IMR-90 (cell line): ENCODE measurements around the gene RBM23. TPM values are rescaled to one million over a fixed set of nuclear protein-coding genes. Genes with fewer than 3 reads are reported as not detected.

ENCODE experiments used
- ATAC-seq: fragments of 200-7000 bp; cut with Tn5 transposase; 2 replicates; pipeline ENCODE4 v1.9.1; 2020; ENCODE audit warnings: low read depth, mild to moderate bottlenecking, moderate library complexity
- BruUV-seq: library from RNA; stranded (reverse); fragments of 400-500 nt; replicated peaks from 2 replicates; lab custom pipeline; 2021; lab: Mats Ljungman, UMichigan
- CTCF ChIA-PET: fragments of 300-600 bp; formaldehyde crosslinking; extraction: SDS; loops from one replicate; lab custom pipeline; 2021; ENCODE audit warnings: antibody characterized with exemption; lab: Yijun Ruan, JAX
- POLR2A ChIA-PET: fragments of 300-600 bp; sonication (Branson Sonifier 250); formaldehyde crosslinking; loops from one replicate; lab custom pipeline; 2022; ENCODE audit warnings: antibody characterized with exemption; ENCODE audit not compliant: unreplicated experiment; lab: Charles Lee
- DNase-seq: peaks from one replicate; pipeline ENCODE4 v3.0.0; 2013
- H2AFZ ChIP-seq: replicated peaks from 2 replicates; pipeline ENCODE3; 2013; ENCODE audit warnings: low read length, mild to moderate bottlenecking; ENCODE audit not compliant: poor library complexity
- H2AK5ac ChIP-seq: 2 replicates; pipeline ENCODE4 v1.6.1; 2013; ENCODE audit warnings: low read depth, low read length, inconsistent platforms
- H2AK9ac ChIP-seq: replicated peaks from 2 replicates; pipeline ENCODE3; 2013; ENCODE audit warnings: mild to moderate bottlenecking, low read depth, low read length, moderate library complexity; ENCODE audit not compliant: poor library complexity
- H2BK120ac ChIP-seq: 2 replicates; pipeline ENCODE4 v1.6.1; 2013; ENCODE audit warnings: low read depth, low read length, inconsistent platforms
- H2BK15ac ChIP-seq: 3 replicates; pipeline ENCODE4 v1.6.1; 2013; ENCODE audit warnings: low read depth, low read length, inconsistent platforms
- H2BK20ac ChIP-seq: 2 replicates; pipeline ENCODE4 v1.6.1; 2013; ENCODE audit warnings: low read depth, mild to moderate bottlenecking, inconsistent platforms, low read length, moderate library complexity
- H2BK5ac ChIP-seq: 2 replicates; pipeline ENCODE4 v1.6.1; 2013; ENCODE audit warnings: mild to moderate bottlenecking, low read depth, low read length, inconsistent platforms; ENCODE audit not compliant: poor library complexity, severe bottlenecking
- H3K14ac ChIP-seq: replicated peaks from 2 replicates; pipeline ENCODE4 v1.6.1; 2013; ENCODE audit warnings: low read depth, low read length, inconsistent platforms
- H3K18ac ChIP-seq: 2 replicates; pipeline ENCODE4 v1.6.1; 2013; ENCODE audit warnings: low read depth, low read length, control low read depth
- H3K23ac ChIP-seq: 2 replicates; pipeline ENCODE4 v1.6.1; 2013; ENCODE audit warnings: low read depth, low read length, inconsistent platforms
- H3K27ac ChIP-seq: 2 replicates; pipeline ENCODE4 v1.5.1; 2013; ENCODE audit warnings: mild to moderate bottlenecking, control low read depth, low read length; ENCODE audit not compliant: insufficient read depth
- H3K27me3 ChIP-seq: 2 replicates; pipeline ENCODE4 v1.6.1; 2013; ENCODE audit warnings: low read length; ENCODE audit not compliant: control insufficient read depth, insufficient read depth
- H3K36me3 ChIP-seq: 2 replicates; pipeline ENCODE4 v1.6.1; 2013; ENCODE audit warnings: low read length, mixed read lengths; ENCODE audit not compliant: control insufficient read depth, insufficient read depth
- H3K4ac ChIP-seq: 2 replicates; pipeline ENCODE4 v1.6.1; 2013; ENCODE audit warnings: low read depth, low read length, inconsistent platforms
- H3K4me1 ChIP-seq: 2 replicates; pipeline ENCODE4 v1.6.1; 2013; ENCODE audit warnings: low read length, mixed read lengths; ENCODE audit not compliant: control insufficient read depth, insufficient read depth
- H3K4me2 ChIP-seq: 2 replicates; pipeline ENCODE4 v1.6.1; 2013; ENCODE audit warnings: low read depth, mild to moderate bottlenecking, control low read depth, low read length, moderate library complexity
- H3K4me3 ChIP-seq: 2 replicates; pipeline ENCODE4 v1.5.1; 2013; ENCODE audit warnings: low read depth, mild to moderate bottlenecking, control low read depth, low read length, moderate library complexity; ENCODE audit not compliant: insufficient read depth
- H3K56ac ChIP-seq: 2 replicates; pipeline ENCODE4 v1.6.1; 2013; ENCODE audit warnings: low read length, inconsistent platforms; ENCODE audit not compliant: insufficient read depth; ENCODE audit errors: extremely low read depth
- H3K79me1 ChIP-seq, 2 experiments: 2 replicates each; pipeline ENCODE4 v1.6.1; 2013; ENCODE audit warnings: low read length in 2 of 2, inconsistent platforms in 1 of 2, low read depth in 1 of 2
- H3K9ac ChIP-seq: 2 replicates; pipeline ENCODE4 v1.6.1; 2013; ENCODE audit warnings: low read depth, low read length, control low read depth
- H3K9me1 ChIP-seq: 2 replicates; pipeline ENCODE4 v1.6.1; 2013; ENCODE audit warnings: low read length, inconsistent platforms; ENCODE audit not compliant: insufficient read depth
- H3K9me3 ChIP-seq: 2 replicates; pipeline ENCODE4 v1.6.1; 2013; ENCODE audit warnings: low read length; ENCODE audit not compliant: control insufficient read depth, insufficient read depth
- H4K20me1 ChIP-seq: 2 replicates; pipeline ENCODE4 v1.6.1; 2013; ENCODE audit warnings: low read length, inconsistent platforms; ENCODE audit not compliant: insufficient read depth
- H4K5ac ChIP-seq: 2 replicates; pipeline ENCODE4 v1.6.1; 2013; ENCODE audit warnings: mild to moderate bottlenecking, low read depth, low read length, control low read depth
- H4K8ac ChIP-seq, 2 experiments: 2 replicates each; pipeline ENCODE4 v1.6.1; 2013; ENCODE audit warnings: low read depth in 2 of 2, low read length in 2 of 2, control low read depth in 1 of 2, inconsistent platforms in 1 of 2
- H4K91ac ChIP-seq: 2 replicates; pipeline ENCODE4 v1.6.1; 2013; ENCODE audit warnings: low read depth, low read length, inconsistent platforms; ENCODE audit not compliant: insufficient read depth
- BHLHE40 ChIP-seq: fragments of 150-350 bp; IDR thresholded peaks from 2 replicates; pipeline ENCODE4 v1.6.1; 2016; ENCODE audit warnings: mild to moderate bottlenecking, low read depth, low read length
- CEBPB ChIP-seq: IDR thresholded peaks from 2 replicates; pipeline ENCODE4 v1.6.1; 2012; ENCODE audit warnings: low read depth, low read length, improper control_type of control experiment
- CHD1 ChIP-seq: IDR thresholded peaks from 2 replicates; pipeline ENCODE4 v1.6.1; 2012; ENCODE audit warnings: low read depth, low read length, improper control_type of control experiment
- MAFK ChIP-seq: IDR thresholded peaks from 2 replicates; pipeline ENCODE4 v1.6.1; 2012; ENCODE audit warnings: low read depth, low read length, improper control_type of control experiment
- MAZ ChIP-seq: IDR thresholded peaks from 2 replicates; pipeline ENCODE4 v1.6.1; 2012; ENCODE audit warnings: low read depth, mild to moderate bottlenecking, low read length, improper control_type of control experiment, moderate library complexity, borderline replicate concordance
- NFE2L2 ChIP-seq: fragments of 150-350 bp; IDR thresholded peaks from 2 replicates; pipeline ENCODE4 v1.6.1; 2016; ENCODE audit warnings: low read depth, mild to moderate bottlenecking, low read length
- POLR2A ChIP-seq: IDR thresholded peaks from 2 replicates; pipeline ENCODE4 v1.6.1; 2012; ENCODE audit warnings: mild to moderate bottlenecking, low read depth, low read length
- RAD21 ChIP-seq: IDR thresholded peaks from 2 replicates; pipeline ENCODE4 v1.6.1; 2012; ENCODE audit warnings: low read length, improper control_type of control experiment
- RFX5 ChIP-seq: IDR thresholded peaks from 2 replicates; pipeline ENCODE4 v1.8.0; 2012; ENCODE audit warnings: low read depth, mild to moderate bottlenecking, low read length, moderate library complexity
- SMC3 ChIP-seq: fragments of 150-350 bp; IDR thresholded peaks from 2 replicates; pipeline ENCODE4 v1.6.1; 2016; ENCODE audit warnings: low read depth, mild to moderate bottlenecking, antibody characterized with exemption, low read length, moderate library complexity
- whole genome bisulfite sequencing, 2 experiments: methylation state at CpG; one replicate each; pipeline versions ENCODE4 v1.1.5 to v1.1.7; 2013; ENCODE audit warnings: missing lambda C conversion rate in 2 of 2; ENCODE audit not compliant: insufficient read length in 1 of 2; ENCODE audit errors: extremely low coverage in 2 of 2; 5-methylcytosine and 5-hydroxymethylcytosine counted together
- dilution Hi-C: fragments of 300-500 bp; cut with HindIII; formaldehyde crosslinking; loops from one replicate; pipeline ENCODE4 v1.14.3; 2018; ENCODE audit warnings: low sequenced_read_pairs; ENCODE audit not compliant: unreplicated experiment
- in situ Hi-C: fragments of 300-500 bp; cut with MboI; formaldehyde crosslinking; loops from 3 replicates; pipeline ENCODE4 v1.14.3; 2019; ENCODE audit warnings: low sequenced_read_pairs, inconsistent platforms, mixed read lengths
- intact Hi-C: fragments of 100-400 bp; cut with micrococcal nuclease; formaldehyde crosslinking; loops from 2 replicates; pipeline ENCODE4 v1.10.0; 2022
- polyA plus RNA-seq, 3 experiments: library from polyadenylated mRNA; depleted of rRNA; stranded (reverse); fragments of >200 nt; gene quantifications; 2 replicates each; pipeline ENCODE4 v1.2.3, GENCODE V29; 2012; ENCODE audit warnings: low replicate concordance in 1 of 3
- total RNA-seq: library from RNA; depleted of rRNA; stranded (reverse); fragments of >200 nt; gene quantifications from 2 replicates; pipeline ENCODE4 v1.2.3, GENCODE V29; 2012
- TF ChIP-seq, protein P1 (sequence below): fragments of 150-350 bp; IDR thresholded peaks from 2 replicates; pipeline ENCODE4 v1.6.1; 2016; ENCODE audit warnings: low read depth, mild to moderate bottlenecking, low read length, moderate library complexity, borderline replicate concordance
- TF ChIP-seq, protein P2 (sequence below): conservative IDR thresholded peaks from 2 replicates; pipeline ENCODE4 v1.5.1; 2012; ENCODE audit warnings: mild to moderate bottlenecking, low read depth, low read length, improper control_type of control experiment
- TF ChIP-seq, protein P3 (sequence below): fragments of 150-350 bp; IDR thresholded peaks from 2 replicates; pipeline ENCODE4 v1.6.1; 2017; ENCODE audit warnings: mild to moderate bottlenecking, antibody characterized with exemption, low read length, low read depth

RBM23 gene
- total and polyA plus RNA-seq, 2 of the 4 experiments (the other 2 are of a cell fraction): 44.7 to 375 TPM

DNA sequence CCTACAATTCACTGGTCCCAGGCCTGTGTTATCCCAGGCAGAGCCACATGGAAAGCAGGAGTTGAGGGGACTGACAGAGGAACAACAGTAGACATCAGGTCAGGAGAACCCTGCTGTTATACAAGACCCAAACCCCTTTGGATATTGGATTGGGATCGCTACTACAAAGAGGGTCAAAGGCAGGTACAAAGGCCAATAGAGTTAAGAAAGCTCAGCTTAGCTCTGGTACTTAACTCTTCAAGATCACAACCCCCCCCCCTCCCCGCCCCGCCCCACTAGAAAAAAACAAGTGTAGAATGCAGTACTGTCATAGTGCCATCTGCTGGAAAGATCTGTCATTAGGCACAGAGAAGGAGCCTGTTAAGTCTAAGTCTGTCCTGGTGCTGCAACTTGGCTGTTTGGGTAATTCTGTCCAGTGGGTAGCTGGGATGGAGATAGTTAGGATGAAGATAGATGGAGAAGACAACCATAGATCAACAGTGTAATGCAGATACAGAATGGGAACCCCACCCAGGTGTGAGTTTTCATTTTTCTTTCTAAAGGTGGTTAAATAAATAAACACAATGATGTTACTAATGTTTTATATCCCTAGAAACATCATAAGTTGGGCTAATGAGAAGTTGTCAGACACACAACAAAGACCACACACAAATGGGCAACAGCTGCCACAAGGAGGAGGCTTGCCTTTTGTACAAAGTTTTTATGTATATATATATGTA is 18.7 kb downstream of the RBM23 start:
- Histone ChIP-seq H3K4ac (peak overlapping the region; percentile 80), H4K5ac (peak overlapping the region; percentile 56; the same call in 1 of the 2 replicates), H3K4me2 (no peak overlapping the region), H3K56ac (no peak overlapping the region), H2BK120ac (peak overlapping the region; percentile 60; the same call in 1 of the 2 replicates), H4K8ac (peak overlapping the region in 1 of 2 experiments; percentile 81; a peak in 2 of 4 replicates), H3K36me3 (peaks cover 35% of the 10 kb centered on the region), H3K18ac (no peak overlapping the region), H2BK5ac (no peak overlapping the region), H3K4me3 (no peak overlapping the region), H3K79me1 (peaks cover 0 to 26% of the 10 kb centered on the region in 2 experiments; a peak in 3 of 4 replicates), H3K14ac (peak overlapping the region; percentile 2; the same call in 1 of the 2 replicates), H2AK5ac (peak overlapping the region; percentile 59; the same call in 1 of the 2 replicates), H2BK20ac (0 out of 2 replicates have a peak overlapping the region, but pooled peaks have one; percentile 20), H3K9me3 (no peaks in the 10 kb centered on the region), H3K27ac (no peak overlapping the region), H2AFZ (peak overlapping the region; percentile 66), H3K9me1 (peaks cover 20% of the 10 kb centered on the region), H3K4me1 (peaks cover 17% of the 10 kb centered on the region), H2BK15ac (no peak overlapping the region), H4K20me1 (no peaks in the 10 kb centered on the region), H3K23ac (no peak overlapping the region), H3K27me3 (no peaks in the 10 kb centered on the region), H3K9ac (no peak overlapping the region; the same call in 1 of the 2 replicates), H4K91ac (peak overlapping the region; percentile 39; the same call in 1 of the 2 replicates), H2AK9ac (peak overlapping the region; percentile 11)
- POLR2A ChIA-PET: no interaction called here
- dilution Hi-C loops: no loop called here
- CTCF ChIA-PET: interaction anchor here (0.6 to 2.0 kb wide), 14 partner anchors 10 to 328 kb away, joined by 3 to 7 read pairs (median 5); partner anchors contain the start of gene RBM23
- WGBS, 2 experiments: no CpG with 5 or more reads among the region's 3 CpGs
- intact Hi-C loops: loop anchor here (1.0 to 2.0 kb wide), 3 partner anchors 28 to 343 kb away; no protein-coding TSS in a partner anchor
- ATAC-seq (peak; percentile 81), DNase-seq (peak; percentile 78)
- TF ChIP-seq CEBPB (no peak), CHD1 (no peak), BHLHE40 (no peak), SMC3 (peak; percentile 71), RAD21 (peak; percentile 71), MAZ (peak; percentile 71; the same call in 1 of the 2 replicates), POLR2A (no peak), RFX5 (no peak), MAFK (no peak), NFE2L2 (no peak)
- TF ChIP-seq, protein P1, sequence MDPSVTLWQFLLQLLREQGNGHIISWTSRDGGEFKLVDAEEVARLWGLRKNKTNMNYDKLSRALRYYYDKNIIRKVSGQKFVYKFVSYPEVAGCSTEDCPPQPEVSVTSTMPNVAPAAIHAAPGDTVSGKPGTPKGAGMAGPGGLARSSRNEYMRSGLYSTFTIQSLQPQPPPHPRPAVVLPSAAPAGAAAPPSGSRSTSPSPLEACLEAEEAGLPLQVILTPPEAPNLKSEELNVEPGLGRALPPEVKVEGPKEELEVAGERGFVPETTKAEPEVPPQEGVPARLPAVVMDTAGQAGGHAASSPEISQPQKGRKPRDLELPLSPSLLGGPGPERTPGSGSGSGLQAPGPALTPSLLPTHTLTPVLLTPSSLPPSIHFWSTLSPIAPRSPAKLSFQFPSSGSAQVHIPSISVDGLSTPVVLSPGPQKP: no peak
- TF ChIP-seq, protein P2, sequence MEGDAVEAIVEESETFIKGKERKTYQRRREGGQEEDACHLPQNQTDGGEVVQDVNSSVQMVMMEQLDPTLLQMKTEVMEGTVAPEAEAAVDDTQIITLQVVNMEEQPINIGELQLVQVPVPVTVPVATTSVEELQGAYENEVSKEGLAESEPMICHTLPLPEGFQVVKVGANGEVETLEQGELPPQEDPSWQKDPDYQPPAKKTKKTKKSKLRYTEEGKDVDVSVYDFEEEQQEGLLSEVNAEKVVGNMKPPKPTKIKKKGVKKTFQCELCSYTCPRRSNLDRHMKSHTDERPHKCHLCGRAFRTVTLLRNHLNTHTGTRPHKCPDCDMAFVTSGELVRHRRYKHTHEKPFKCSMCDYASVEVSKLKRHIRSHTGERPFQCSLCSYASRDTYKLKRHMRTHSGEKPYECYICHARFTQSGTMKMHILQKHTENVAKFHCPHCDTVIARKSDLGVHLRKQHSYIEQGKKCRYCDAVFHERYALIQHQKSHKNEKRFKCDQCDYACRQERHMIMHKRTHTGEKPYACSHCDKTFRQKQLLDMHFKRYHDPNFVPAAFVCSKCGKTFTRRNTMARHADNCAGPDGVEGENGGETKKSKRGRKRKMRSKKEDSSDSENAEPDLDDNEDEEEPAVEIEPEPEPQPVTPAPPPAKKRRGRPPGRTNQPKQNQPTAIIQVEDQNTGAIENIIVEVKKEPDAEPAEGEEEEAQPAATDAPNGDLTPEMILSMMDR: peak; percentile 74
- TF ChIP-seq, protein P3, sequence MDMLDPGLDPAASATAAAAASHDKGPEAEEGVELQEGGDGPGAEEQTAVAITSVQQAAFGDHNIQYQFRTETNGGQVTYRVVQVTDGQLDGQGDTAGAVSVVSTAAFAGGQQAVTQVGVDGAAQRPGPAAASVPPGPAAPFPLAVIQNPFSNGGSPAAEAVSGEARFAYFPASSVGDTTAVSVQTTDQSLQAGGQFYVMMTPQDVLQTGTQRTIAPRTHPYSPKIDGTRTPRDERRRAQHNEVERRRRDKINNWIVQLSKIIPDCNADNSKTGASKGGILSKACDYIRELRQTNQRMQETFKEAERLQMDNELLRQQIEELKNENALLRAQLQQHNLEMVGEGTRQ: no peak
- in situ Hi-C loops: loop anchor here (5.0 kb wide), 1 partner anchor 343 kb away; no protein-coding TSS in a partner anchor
- no TSS peak for BruUV-seq
